Mucosa of descending colon (tissue), 3 donors: ENCODE measurements around the gene NANOS2. TPM values are rescaled to one million over a fixed set of nuclear protein-coding genes. Genes with fewer than 3 reads are reported as not detected.

Experiments
- ATAC-seq: fragments of 200-7000 bp; cut with Tn5 transposase; one replicate; pipeline ENCODE4 v1.9.1; 2020; ENCODE audit warnings: mild to moderate bottlenecking, moderate library complexity
- DNase-seq, 3 donors: peaks; one replicate each; pipeline ENCODE4 v3.0.0-alpha.2; 2020
- H3K36me3 ChIP-seq: fragments of 200-600 bp; one replicate; pipeline ENCODE4 v1.8.0; 2021; ENCODE audit warnings: low read depth, mild to moderate bottlenecking
- H3K4me1 ChIP-seq: fragments of 200-600 bp; one replicate; pipeline ENCODE4 v1.8.0; 2021; ENCODE audit warnings: low read depth, mild to moderate bottlenecking
- H3K4me3 ChIP-seq: fragments of 200-600 bp; one replicate; pipeline ENCODE4 v1.8.0; 2021; ENCODE audit warnings: mild to moderate bottlenecking
- H3K9me3 ChIP-seq: fragments of 200-600 bp; one replicate; pipeline ENCODE4 v1.8.0; 2021; ENCODE audit warnings: mild to moderate bottlenecking
- CTCF ChIP-seq: fragments of 200-600 bp; IDR thresholded peaks from one replicate; pipeline ENCODE4 v1.8.0; 2022; ENCODE audit warnings: antibody characterized with exemption, mild to moderate bottlenecking
- intact Hi-C, 2 donors: fragments of 100-400 bp; cut with DNase I in 1 of 2; cut with micrococcal nuclease in 1 of 2; formaldehyde crosslinking; loops; one replicate each; pipeline versions ENCODE4 v1.11.0 to v1.11.1; 2022; cut with DNase I, micrococcal nuclease
- long read RNA-seq, 2 donors: library from polyadenylated mRNA; unstranded; transcript quantifications; one replicate each; pipeline ENCODE4 v2.0.0, GENCODE V29; 2019 to 2021
- total RNA-seq, 3 donors: library from RNA; stranded (reverse); fragmentation: NEBNext Ultra II Directional in 2 of 3; extraction: Animal tissue kit (Norgen Biotek cat#: 25700) in 2 of 3; gene quantifications; one replicate each; pipeline versions ENCODE4 v1.2.1 to v1.2.4, GENCODE V29; 2021 to 2023
- donor health status: DM: no; HTN: no; CAD: no; lungs with moderate emphysema.
- donor health status: DM: no; HTN: no; CAD: no.
- donor health status: DM: no; HTN: yes; CAD: no.

NANOS2 gene
- total RNA-seq = not detected
- long read RNA-seq, donor 1 = 0 reads
- long read RNA-seq, donor 2 = 0 reads

- Histone ChIP-seq H3K4me3 (no peak within 1 kb of the TSS), H3K4me1 (no peaks in the 10 kb centered on the region), H3K36me3 (no peaks in the 10 kb centered on the region), H3K9me3 (no peaks in the 10 kb centered on the region)
- DNase-seq = no peak
- TF ChIP-seq CTCF = no peak
- intact Hi-C loops = no loop called here
- no peak for ATAC-seq
Measured at GRCh38 chr19:45913874-45914830, at the start of gene NANOS2. NANOS2 (minus strand) TSS chr19:45914778; CDS start chr19:45914693, 85 bp downstream.

- Histone ChIP-seq H3K4me3 (no peak overlapping the region), H3K36me3 (no peaks in the 10 kb centered on the region), H3K9me3 (no peaks in the 10 kb centered on the region), H3K4me1 (no peaks in the 10 kb centered on the region)
- intact Hi-C loops = no loop called here
- DNase-seq = no peak
- TF ChIP-seq CTCF = no peak
- ATAC-seq = no peak
Measured at GRCh38 chr19:45962021-45962420, 47.4 kb upstream of the NANOS2 start.

- no peaks in the 10 kb centered on the region for H3K4me1 ChIP-seq
Measured at GRCh38 chr19:45960595-45961235, 46.1 kb upstream of the NANOS2 start.

GRCh38 chr19:45959517-45960025 lies 45.0 kb upstream of the NANOS2 start:
- TF ChIP-seq CTCF = no peak

More at GRCh38 chr19:45960595-45961235, 46.1 kb upstream of the NANOS2 start:
- intact Hi-C loops = no loop called here
- ATAC-seq (no peak), DNase-seq (no peak)
- H3K36me3 ChIP-seq = no peaks in the 10 kb centered on the region
- no peak overlapping the region for H3K4me3 ChIP-seq
- no peaks in the 10 kb centered on the region for H3K9me3 ChIP-seq
- TF ChIP-seq CTCF = no peak

GRCh38 chr19:45958769-45959516 lies 44.4 kb upstream of the NANOS2 start:
- H3K36me3 ChIP-seq = no peaks in the 10 kb centered on the region
- H3K4me1 ChIP-seq = no peaks in the 10 kb centered on the region
- no peak overlapping the region for H3K4me3 ChIP-seq
- no peak for ATAC-seq
- intact Hi-C loops = no loop called here
- H3K9me3 ChIP-seq = no peaks in the 10 kb centered on the region
- TF ChIP-seq CTCF = no peak
- DNase-seq = no peak

More at GRCh38 chr19:45959517-45960025, 45.0 kb upstream of the NANOS2 start:
- DNase-seq (no peak), ATAC-seq (no peak)
- Histone ChIP-seq H3K9me3 (no peaks in the 10 kb centered on the region), H3K4me3 (no peak overlapping the region), H3K36me3 (no peaks in the 10 kb centered on the region), H3K4me1 (no peaks in the 10 kb centered on the region)
- intact Hi-C loops = no loop called here
